Endodermal cell (in vitro differentiated cells): ENCODE results near the gene PPARG. TPM values are rescaled to one million over a fixed set of nuclear protein-coding genes. Genes with fewer than 3 reads are reported as not detected.

Experiments
- DNase-seq: peaks from one replicate; pipeline ENCODE4 v3.0.0-alpha.2; 2017
- H3K27ac ChIP-seq: 2 replicates; pipeline ENCODE4 v1.5.1; 2013; ENCODE audit warnings: mild to moderate bottlenecking, low read depth, low read length, moderate library complexity
- H3K27me3 ChIP-seq: 2 replicates; pipeline ENCODE4 v1.6.1; 2013; ENCODE audit warnings: mild to moderate bottlenecking, low read length, moderate library complexity; ENCODE audit not compliant: insufficient read depth, control insufficient read depth, poor library complexity, severe bottlenecking
- H3K36me3 ChIP-seq: 2 replicates; pipeline ENCODE4 v1.7.0; 2013; ENCODE audit warnings: mild to moderate bottlenecking, low read length, moderate library complexity; ENCODE audit not compliant: control insufficient read depth, insufficient read depth
- H3K4me1 ChIP-seq: one replicate; pipeline ENCODE4 v1.7.0; 2013; ENCODE audit warnings: low read length; ENCODE audit not compliant: control insufficient read depth, insufficient read depth
- H3K4me3 ChIP-seq: 2 replicates; pipeline ENCODE4 v1.5.1; 2013; ENCODE audit warnings: mild to moderate bottlenecking, low read length, moderate library complexity
- H3K9ac ChIP-seq: 2 replicates; pipeline ENCODE4 v1.6.1; 2013; ENCODE audit warnings: mild to moderate bottlenecking, low read length, moderate library complexity; ENCODE audit not compliant: poor library complexity, severe bottlenecking; ENCODE audit errors: extremely low read depth
- H3K9me3 ChIP-seq: 2 replicates; pipeline ENCODE4 v1.6.1; 2013; ENCODE audit warnings: mild to moderate bottlenecking, low read length, moderate library complexity; ENCODE audit not compliant: control insufficient read depth
- H3K27ac Mint-ChIP-seq: 2 replicates; pipeline ENCODE4 v1.8.0; 2020; ENCODE audit warnings: mixed read lengths
- H3K27me3 Mint-ChIP-seq: 2 replicates; pipeline ENCODE4 v1.8.0; 2021; ENCODE audit warnings: mild to moderate bottlenecking, mixed read lengths; ENCODE audit not compliant: insufficient read depth
- H3K36me3 Mint-ChIP-seq: 2 replicates; pipeline ENCODE4 v1.8.0; 2020; ENCODE audit warnings: low read depth, mixed read lengths
- H3K4me1 Mint-ChIP-seq: 2 replicates; pipeline ENCODE4 v1.8.0; 2020; ENCODE audit warnings: mixed read lengths
- H3K4me3 Mint-ChIP-seq: 2 replicates; pipeline ENCODE4 v1.8.0; 2020; ENCODE audit warnings: mild to moderate bottlenecking, moderate library complexity, mixed read lengths
- H3K9me3 Mint-ChIP-seq: 2 replicates; pipeline ENCODE4 v1.8.0; 2020; ENCODE audit warnings: mild to moderate bottlenecking, mixed read lengths
- WGBS, 2 experiments: methylation state at CpG; one replicate each; pipeline versions ENCODE4 v1.1.5 to v1.1.7; 2013; ENCODE audit warnings: missing lambda C conversion rate in 2 of 2, mixed read lengths in 1 of 2; ENCODE audit not compliant: insufficient coverage in 1 of 2, insufficient read length in 1 of 2; 5-methylcytosine and 5-hydroxymethylcytosine counted together
- total RNA-seq, 2 donors: library from RNA; stranded (reverse); fragmentation: NEBNext Ultra II Directional in 1 of 2; extraction: Animal tissue kit (Norgen Biotek cat#: 25700) in 1 of 2; gene quantifications; 2 replicates in 1 of 2; 3 replicates in 1 of 2; pipeline ENCODE4 v1.2.1, GENCODE V29; 2021
- TF ChIP-seq, protein P1 (sequence below): fragments of 200-600 bp; sonication (generic); conservative IDR thresholded peaks from 2 replicates; pipeline ENCODE4 v1.5.0; 2021; ENCODE audit warnings: antibody characterized with exemption, mild to moderate bottlenecking

Gene PPARG
- total RNA-seq, 2 donors from 2014 or later: 3.8 to 4.5 TPM

DNA sequence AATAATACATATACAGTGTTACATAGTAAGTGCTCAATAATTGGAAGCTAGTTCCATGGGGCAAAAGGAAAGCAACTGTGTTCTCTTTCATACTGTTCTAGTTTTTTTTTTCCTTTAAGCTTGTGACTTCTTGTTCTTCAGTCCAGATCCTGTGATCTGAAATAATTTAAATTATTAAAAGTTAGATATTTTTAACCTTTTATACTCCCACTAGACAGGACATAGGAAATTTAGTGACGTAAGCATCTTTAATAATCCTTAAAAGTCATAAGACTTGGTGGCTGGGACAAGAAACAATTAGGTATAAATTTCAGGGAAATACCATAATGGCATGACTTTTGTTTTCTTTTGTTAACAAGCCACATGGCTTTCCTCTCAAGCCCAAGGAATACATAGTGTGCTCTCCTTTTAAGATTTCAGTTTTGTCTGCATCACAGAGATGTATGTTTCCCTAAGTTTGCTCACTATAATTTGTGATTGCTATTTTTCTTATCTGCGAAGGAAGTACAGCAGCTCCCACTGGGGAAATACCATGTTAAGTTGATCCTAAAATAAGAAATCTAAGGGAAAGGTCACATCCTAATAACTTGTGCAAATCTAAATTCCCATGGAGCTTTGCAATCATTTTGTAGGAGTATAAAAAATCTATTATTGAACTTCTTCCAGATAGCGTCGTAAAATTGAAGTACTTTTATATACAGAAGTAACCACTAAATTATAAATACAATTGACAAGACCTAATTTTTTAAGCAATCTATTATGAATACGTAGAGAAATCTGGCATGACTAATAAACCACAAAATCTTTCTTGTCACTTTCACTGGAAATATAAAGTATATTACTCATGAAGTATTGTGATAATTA lies 30.1 kb downstream of the PPARG start:
- no peak for DNase-seq
- Histone ChIP-seq H3K36me3 (no peaks in the 10 kb centered on the region), H3K4me3 (no peak overlapping the region), H3K27me3 (no peaks in the 10 kb centered on the region), H3K27ac (no peak overlapping the region), H3K4me1 (no peaks in the 10 kb centered on the region), H3K9ac (no peak overlapping the region), H3K9me3 (no peaks in the 10 kb centered on the region)
- peaks cover 2% of the 10 kb centered on the region for H3K27me3 Mint-ChIP-seq
- TF ChIP-seq, protein P1, sequence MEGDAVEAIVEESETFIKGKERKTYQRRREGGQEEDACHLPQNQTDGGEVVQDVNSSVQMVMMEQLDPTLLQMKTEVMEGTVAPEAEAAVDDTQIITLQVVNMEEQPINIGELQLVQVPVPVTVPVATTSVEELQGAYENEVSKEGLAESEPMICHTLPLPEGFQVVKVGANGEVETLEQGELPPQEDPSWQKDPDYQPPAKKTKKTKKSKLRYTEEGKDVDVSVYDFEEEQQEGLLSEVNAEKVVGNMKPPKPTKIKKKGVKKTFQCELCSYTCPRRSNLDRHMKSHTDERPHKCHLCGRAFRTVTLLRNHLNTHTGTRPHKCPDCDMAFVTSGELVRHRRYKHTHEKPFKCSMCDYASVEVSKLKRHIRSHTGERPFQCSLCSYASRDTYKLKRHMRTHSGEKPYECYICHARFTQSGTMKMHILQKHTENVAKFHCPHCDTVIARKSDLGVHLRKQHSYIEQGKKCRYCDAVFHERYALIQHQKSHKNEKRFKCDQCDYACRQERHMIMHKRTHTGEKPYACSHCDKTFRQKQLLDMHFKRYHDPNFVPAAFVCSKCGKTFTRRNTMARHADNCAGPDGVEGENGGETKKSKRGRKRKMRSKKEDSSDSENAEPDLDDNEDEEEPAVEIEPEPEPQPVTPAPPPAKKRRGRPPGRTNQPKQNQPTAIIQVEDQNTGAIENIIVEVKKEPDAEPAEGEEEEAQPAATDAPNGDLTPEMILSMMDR: no peak
- H3K36me3 Mint-ChIP-seq: no peaks in the 10 kb centered on the region
- 80 to 100% methylated on average over 1 to 4 of the region's 5 CpGs for WGBS, 2 experiments
- no peaks in the 10 kb centered on the region for H3K4me1 Mint-ChIP-seq
- no peak overlapping the region for H3K27ac Mint-ChIP-seq
- H3K4me3 Mint-ChIP-seq: no peak overlapping the region
- H3K9me3 Mint-ChIP-seq: no peaks in the 10 kb centered on the region

DNA sequence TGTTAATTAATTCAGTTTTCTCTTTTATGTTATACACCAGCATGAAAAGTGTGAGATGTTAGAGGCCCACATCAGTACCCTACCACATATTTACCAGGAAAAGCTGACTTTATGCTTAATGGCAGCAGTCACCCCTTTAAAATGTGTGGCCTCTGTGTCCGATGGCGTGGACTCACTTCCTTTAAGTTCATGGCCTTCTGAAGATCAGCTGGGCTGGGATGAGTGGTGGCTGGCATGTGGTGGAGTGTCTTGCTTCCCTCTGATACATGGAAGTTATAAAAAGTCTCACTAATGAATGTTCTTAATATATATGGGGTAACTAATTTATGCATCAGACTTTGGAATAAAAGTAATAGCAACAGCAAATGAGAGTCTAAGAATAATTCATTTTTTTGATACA lies 32.1 kb downstream of the PPARG start:
- H3K36me3 Mint-ChIP-seq: no peaks in the 10 kb centered on the region
- TF ChIP-seq, protein P1: no peak
- H3K36me3 ChIP-seq: no peaks in the 10 kb centered on the region
- no peaks in the 10 kb centered on the region for H3K4me1 Mint-ChIP-seq
- H3K4me3 ChIP-seq: no peak overlapping the region
- no peaks in the 10 kb centered on the region for H3K9me3 Mint-ChIP-seq
- H3K9me3 ChIP-seq: no peaks in the 10 kb centered on the region
- H3K27ac Mint-ChIP-seq: no peak overlapping the region
- no peak overlapping the region for H3K27ac ChIP-seq
- H3K27me3 Mint-ChIP-seq: no peaks in the 10 kb centered on the region
- no peak overlapping the region for H3K9ac ChIP-seq
- no peaks in the 10 kb centered on the region for H3K27me3 ChIP-seq
- DNase-seq: no peak
- no peaks in the 10 kb centered on the region for H3K4me1 ChIP-seq
- H3K4me3 Mint-ChIP-seq: no peak overlapping the region
- WGBS, 2 experiments: 81% methylated on average over 2 of the region's 2 CpGs; no CpG with 5 or more reads in 1 of the 2 experiments

DNA sequence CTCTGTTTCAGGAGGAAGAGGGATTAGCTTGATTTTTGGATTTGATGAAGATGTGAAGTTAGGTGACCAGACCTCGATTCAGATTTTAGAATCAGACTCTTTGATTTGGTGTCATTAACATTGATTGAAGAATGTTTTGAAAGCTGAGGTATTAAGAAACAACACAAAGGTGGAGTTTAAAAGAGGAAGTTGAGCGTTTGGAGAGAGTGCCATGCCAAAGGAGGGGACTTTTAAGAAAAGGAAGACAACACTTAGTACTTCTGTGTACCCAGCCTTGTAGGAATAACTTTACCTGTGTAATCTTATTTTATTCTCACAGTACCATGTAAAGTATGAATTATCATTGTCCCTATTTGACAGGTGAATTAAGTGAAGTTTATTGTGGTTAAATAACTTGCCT lies 34.4 kb downstream of the PPARG start:
- no peak overlapping the region for H3K27ac ChIP-seq
- no peaks in the 10 kb centered on the region for H3K36me3 Mint-ChIP-seq
- no peak overlapping the region for H3K9ac ChIP-seq
- no peak overlapping the region for H3K27ac Mint-ChIP-seq
- peaks cover 1% of the 10 kb centered on the region for H3K4me1 Mint-ChIP-seq
- H3K4me3 Mint-ChIP-seq: no peak overlapping the region
- H3K9me3 ChIP-seq: no peaks in the 10 kb centered on the region
- no peaks in the 10 kb centered on the region for H3K9me3 Mint-ChIP-seq
- no peaks in the 10 kb centered on the region for H3K4me1 ChIP-seq
- H3K36me3 ChIP-seq: no peaks in the 10 kb centered on the region
- H3K27me3 Mint-ChIP-seq: no peaks in the 10 kb centered on the region
- H3K27me3 ChIP-seq: no peaks in the 10 kb centered on the region
- WGBS, 2 experiments: 78 to 89% methylated on average over 2 of the region's 2 CpGs
- no peak overlapping the region for H3K4me3 ChIP-seq
- no peak for DNase-seq
- TF ChIP-seq, protein P1: no peak
